K562 (cell line): Measurements from ENCODE around the gene DLX2. TPM values are rescaled to one million over a fixed set of nuclear protein-coding genes. Genes with fewer than 3 reads are reported as not detected.

Source experiments
- CHD2 ChIP-seq: IDR thresholded peaks from 2 replicates; pipeline ENCODE4 v1.6.1; 2011; ENCODE audit warnings: low read depth, low read length
- CTBP1 ChIP-seq: fragments of 450-650 bp; IDR thresholded peaks from 2 replicates; pipeline ENCODE4 v1.6.1; 2016; ENCODE audit warnings: borderline replicate concordance
- CXXC5 ChIP-seq: fragments of 250-450 bp; sonication (Bioruptor Pico); IDR thresholded peaks from 2 replicates; pipeline ENCODE4 v1.8.0; 2022; ENCODE audit warnings: inconsistent platforms, mild to moderate bottlenecking, moderate library complexity
- GABPB2 ChIP-seq: fragments of 250-450 bp; sonication (Bioruptor Pico); conservative IDR thresholded peaks from 2 replicates; pipeline ENCODE4 v1.5.1; 2021; ENCODE audit warnings: mild to moderate bottlenecking
- POLR3A ChIP-seq: IDR thresholded peaks from 2 replicates; pipeline ENCODE4 v1.6.1; 2011; ENCODE audit warnings: borderline replicate concordance, mild to moderate bottlenecking, moderate library complexity; ENCODE audit not compliant: insufficient read length, insufficient read depth; ENCODE audit errors: extremely low read depth
- PRMT5 ChIP-seq: sonication (generic); formaldehyde crosslinking; IDR thresholded peaks from 2 replicates; pipeline ENCODE4 v1.5.0; 2020; ENCODE audit warnings: missing genetic modification reagents
- RBM39 ChIP-seq: fragments of 200-400 bp; formaldehyde crosslinking; optimal IDR thresholded peaks from 2 replicates; pipeline ENCODE3; 2018; ENCODE audit warnings: low read depth, low read length
- RFX7 ChIP-seq: fragments of 250-450 bp; sonication (Bioruptor Pico); IDR thresholded peaks from 2 replicates; pipeline ENCODE4 v1.5.1; 2021; ENCODE audit warnings: mild to moderate bottlenecking
- ZNF668 ChIP-seq: fragments of 250-450 bp; sonication (Bioruptor Pico); IDR thresholded peaks from 2 replicates; pipeline ENCODE4 v1.8.0; 2022; ENCODE audit warnings: mild to moderate bottlenecking, inconsistent platforms
- ZNF766 ChIP-seq: fragments of 200-800 bp; sonication (Bioruptor generic); conservative IDR thresholded peaks from 2 replicates; pipeline ENCODE4 v1.6.1; 2016; ENCODE audit warnings: missing genetic modification characterization, missing compliant biosample characterization
- ZNF780A ChIP-seq: fragments of 250-450 bp; sonication (Bioruptor Pico); IDR thresholded peaks from 2 replicates; pipeline ENCODE4 v1.5.0; 2021; ENCODE audit warnings: mild to moderate bottlenecking
- polyA plus RNA-seq, 8 experiments: library from polyadenylated mRNA; depleted of rRNA in 4 of 8; stranded (reverse) in 5 of 8; unstranded in 3 of 8; fragments of >200 nt; fragmentation: Nextera tagmentation in 2 of 8; fragmentation: Illumina TruSeq in 1 of 8; extraction: Ambion mirVana in 2 of 8; extraction: Trizol in 1 of 8; gene quantifications; 2 replicates each; pipeline versions ENCODE4 v1.2.1 to v1.2.3, GENCODE V29; 2011 to 2014; ENCODE audit warnings: inconsistent platforms in 1 of 8, missing spikeins in 1 of 8
- total RNA-seq, 7 experiments: library from RNA; depleted of rRNA in 6 of 7; stranded (reverse); fragments of >200 nt in 6 of 7; fragmentation: Illumina TruSeq in 2 of 7; extraction: Trizol in 2 of 7; gene quantifications; 2 replicates each; pipeline versions ENCODE4 v1.2.1 to v1.2.3, GENCODE V29; 2011 to 2021; ENCODE audit warnings: low replicate concordance in 1 of 7
- TF ChIP-seq, protein P1 (sequence below): fragments of 450-650 bp; IDR thresholded peaks from 2 replicates; pipeline ENCODE4 v1.6.1; 2018; ENCODE audit not compliant: partially characterized antibody
- TF ChIP-seq, protein P2 (sequence below): fragments of 250-450 bp; sonication (Bioruptor Pico); IDR thresholded peaks from 2 replicates; pipeline ENCODE4 v1.8.0; 2022; ENCODE audit warnings: moderate library complexity, mild to moderate bottlenecking, inconsistent platforms
- TF ChIP-seq, protein P3 (sequence below): sonication (generic); formaldehyde crosslinking; IDR thresholded peaks from 2 replicates; pipeline ENCODE4 v1.8.0; 2022; ENCODE audit warnings: missing genetic modification reagents, mild to moderate bottlenecking, moderate library complexity, borderline replicate concordance
- TF ChIP-seq, protein P4 (sequence below): sonication (generic); formaldehyde crosslinking; IDR thresholded peaks from 2 replicates; pipeline ENCODE4 v1.8.0; 2022; ENCODE audit warnings: mild to moderate bottlenecking, missing genetic modification reagents, borderline replicate concordance
- TF ChIP-seq, protein P5 (sequence below): fragments of 200-400 bp; formaldehyde crosslinking; IDR thresholded peaks from 2 replicates; pipeline ENCODE4 v1.6.1; 2017; ENCODE audit warnings: mild to moderate bottlenecking, low read depth, low read length, moderate library complexity
- TF ChIP-seq, protein P6 (sequence below): fragments of 450-650 bp; formaldehyde crosslinking; IDR thresholded peaks from 2 replicates; pipeline ENCODE4 v1.4.0; 2020; ENCODE audit warnings: mild to moderate bottlenecking, moderate library complexity

The DLX2 gene
- total and polyA plus RNA-seq, 9 of the 15 experiments (the other 6 are each of a cell fraction or from before 2014, with no cell fraction given), result 0.14 to 4.3 (median 0.86) TPM

DNA sequence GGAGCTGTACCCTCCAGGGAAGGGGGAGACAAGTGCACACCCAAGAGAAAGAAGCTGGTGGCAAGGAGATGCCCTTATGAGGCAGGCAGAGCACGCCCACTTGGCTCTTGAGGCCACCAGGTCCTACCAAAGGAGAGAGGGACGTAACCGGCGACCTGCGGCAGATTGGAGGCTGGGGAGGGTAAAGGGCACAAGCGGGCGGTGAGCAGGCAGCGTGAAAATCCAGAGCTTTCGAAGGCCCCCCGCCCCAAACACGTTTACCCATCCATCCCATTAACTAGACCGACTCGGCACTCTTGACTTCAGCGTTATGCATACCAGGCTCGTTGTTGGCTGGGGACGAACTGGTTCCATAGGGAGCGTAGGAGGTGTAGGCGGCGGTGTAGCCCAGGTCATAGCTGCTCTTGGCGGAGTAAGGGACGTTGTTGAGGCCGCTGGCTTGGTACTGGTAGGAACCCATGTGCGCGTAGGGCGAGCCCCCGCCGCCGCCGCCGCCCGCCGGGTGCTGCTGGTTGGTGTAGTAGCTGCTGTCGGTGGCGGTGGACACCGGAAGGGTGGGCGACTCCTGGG lies 794 bp downstream of the DLX2 start (continued):
- TF ChIP-seq, protein P1, sequence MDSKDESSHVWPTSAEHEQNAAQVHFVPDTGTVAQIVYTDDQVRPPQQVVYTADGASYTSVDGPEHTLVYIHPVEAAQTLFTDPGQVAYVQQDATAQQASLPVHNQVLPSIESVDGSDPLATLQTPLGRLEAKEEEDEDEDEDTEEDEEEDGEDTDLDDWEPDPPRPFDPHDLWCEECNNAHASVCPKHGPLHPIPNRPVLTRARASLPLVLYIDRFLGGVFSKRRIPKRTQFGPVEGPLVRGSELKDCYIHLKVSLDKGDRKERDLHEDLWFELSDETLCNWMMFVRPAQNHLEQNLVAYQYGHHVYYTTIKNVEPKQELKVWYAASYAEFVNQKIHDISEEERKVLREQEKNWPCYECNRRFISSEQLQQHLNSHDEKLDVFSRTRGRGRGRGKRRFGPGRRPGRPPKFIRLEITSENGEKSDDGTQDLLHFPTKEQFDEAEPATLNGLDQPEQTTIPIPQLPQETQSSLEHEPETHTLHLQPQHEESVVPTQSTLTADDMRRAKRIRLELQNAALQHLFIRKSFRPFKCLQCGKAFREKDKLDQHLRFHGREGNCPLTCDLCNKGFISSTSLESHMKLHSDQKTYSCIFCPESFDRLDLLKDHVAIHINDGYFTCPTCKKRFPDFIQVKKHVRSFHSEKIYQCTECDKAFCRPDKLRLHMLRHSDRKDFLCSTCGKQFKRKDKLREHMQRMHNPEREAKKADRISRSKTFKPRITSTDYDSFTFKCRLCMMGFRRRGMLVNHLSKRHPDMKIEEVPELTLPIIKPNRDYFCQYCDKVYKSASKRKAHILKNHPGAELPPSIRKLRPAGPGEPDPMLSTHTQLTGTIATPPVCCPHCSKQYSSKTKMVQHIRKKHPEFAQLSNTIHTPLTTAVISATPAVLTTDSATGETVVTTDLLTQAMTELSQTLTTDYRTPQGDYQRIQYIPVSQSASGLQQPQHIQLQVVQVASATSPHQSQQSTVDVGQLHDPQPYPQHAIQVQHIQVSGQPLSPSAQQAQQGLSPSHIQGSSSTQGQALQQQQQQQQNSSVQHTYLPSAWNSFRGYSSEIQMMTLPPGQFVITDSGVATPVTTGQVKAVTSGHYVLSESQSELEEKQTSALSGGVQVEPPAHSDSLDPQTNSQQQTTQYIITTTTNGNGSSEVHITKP, result no peak
- TF ChIP-seq ZNF668 (CRISPR knock-in tag) (no peak), RFX7 (no peak), CTBP1 (0 out of 2 replicates have a peak, but pooled peaks have one; percentile 9), ZNF780A (no peak), CXXC5 (no peak; the same call in none of the 2 replicates), CHD2 (no peak), GABPB2 (CRISPR knock-in tag) (no peak), POLR3A (no peak), RBM39 (no peak), ZNF766 (CRISPR knock-in tag) (no peak), PRMT5 (CRISPR knock-in tag) (no peak)
- TF ChIP-seq, protein P2, sequence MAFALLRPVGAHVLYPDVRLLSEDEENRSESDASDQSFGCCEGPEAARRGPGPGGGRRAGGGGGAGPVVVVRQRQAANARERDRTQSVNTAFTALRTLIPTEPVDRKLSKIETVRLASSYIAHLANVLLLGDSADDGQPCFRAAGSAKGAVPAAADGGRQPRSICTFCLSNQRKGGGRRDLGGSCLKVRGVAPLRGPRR (CRISPR knock-in tag), result no peak
- TF ChIP-seq, protein P3, sequence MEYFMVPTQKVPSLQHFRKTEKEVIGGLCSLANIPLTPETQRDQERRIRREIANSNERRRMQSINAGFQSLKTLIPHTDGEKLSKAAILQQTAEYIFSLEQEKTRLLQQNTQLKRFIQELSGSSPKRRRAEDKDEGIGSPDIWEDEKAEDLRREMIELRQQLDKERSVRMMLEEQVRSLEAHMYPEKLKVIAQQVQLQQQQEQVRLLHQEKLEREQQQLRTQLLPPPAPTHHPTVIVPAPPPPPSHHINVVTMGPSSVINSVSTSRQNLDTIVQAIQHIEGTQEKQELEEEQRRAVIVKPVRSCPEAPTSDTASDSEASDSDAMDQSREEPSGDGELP (CRISPR knock-in tag), result no peak
- TF ChIP-seq, protein P4, sequence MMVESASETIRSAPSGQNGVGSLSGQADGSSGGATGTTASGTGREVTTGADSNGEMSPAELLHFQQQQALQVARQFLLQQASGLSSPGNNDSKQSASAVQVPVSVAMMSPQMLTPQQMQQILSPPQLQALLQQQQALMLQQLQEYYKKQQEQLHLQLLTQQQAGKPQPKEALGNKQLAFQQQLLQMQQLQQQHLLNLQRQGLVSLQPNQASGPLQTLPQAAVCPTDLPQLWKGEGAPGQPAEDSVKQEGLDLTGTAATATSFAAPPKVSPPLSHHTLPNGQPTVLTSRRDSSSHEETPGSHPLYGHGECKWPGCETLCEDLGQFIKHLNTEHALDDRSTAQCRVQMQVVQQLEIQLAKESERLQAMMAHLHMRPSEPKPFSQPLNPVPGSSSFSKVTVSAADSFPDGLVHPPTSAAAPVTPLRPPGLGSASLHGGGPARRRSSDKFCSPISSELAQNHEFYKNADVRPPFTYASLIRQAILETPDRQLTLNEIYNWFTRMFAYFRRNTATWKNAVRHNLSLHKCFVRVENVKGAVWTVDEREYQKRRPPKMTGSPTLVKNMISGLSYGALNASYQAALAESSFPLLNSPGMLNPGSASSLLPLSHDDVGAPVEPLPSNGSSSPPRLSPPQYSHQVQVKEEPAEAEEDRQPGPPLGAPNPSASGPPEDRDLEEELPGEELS, result no peak; the same call in 1 of the 2 replicates
- TF ChIP-seq, protein P5, sequence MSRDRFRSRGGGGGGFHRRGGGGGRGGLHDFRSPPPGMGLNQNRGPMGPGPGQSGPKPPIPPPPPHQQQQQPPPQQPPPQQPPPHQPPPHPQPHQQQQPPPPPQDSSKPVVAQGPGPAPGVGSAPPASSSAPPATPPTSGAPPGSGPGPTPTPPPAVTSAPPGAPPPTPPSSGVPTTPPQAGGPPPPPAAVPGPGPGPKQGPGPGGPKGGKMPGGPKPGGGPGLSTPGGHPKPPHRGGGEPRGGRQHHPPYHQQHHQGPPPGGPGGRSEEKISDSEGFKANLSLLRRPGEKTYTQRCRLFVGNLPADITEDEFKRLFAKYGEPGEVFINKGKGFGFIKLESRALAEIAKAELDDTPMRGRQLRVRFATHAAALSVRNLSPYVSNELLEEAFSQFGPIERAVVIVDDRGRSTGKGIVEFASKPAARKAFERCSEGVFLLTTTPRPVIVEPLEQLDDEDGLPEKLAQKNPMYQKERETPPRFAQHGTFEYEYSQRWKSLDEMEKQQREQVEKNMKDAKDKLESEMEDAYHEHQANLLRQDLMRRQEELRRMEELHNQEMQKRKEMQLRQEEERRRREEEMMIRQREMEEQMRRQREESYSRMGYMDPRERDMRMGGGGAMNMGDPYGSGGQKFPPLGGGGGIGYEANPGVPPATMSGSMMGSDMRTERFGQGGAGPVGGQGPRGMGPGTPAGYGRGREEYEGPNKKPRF, result no peak
- TF ChIP-seq, protein P6, sequence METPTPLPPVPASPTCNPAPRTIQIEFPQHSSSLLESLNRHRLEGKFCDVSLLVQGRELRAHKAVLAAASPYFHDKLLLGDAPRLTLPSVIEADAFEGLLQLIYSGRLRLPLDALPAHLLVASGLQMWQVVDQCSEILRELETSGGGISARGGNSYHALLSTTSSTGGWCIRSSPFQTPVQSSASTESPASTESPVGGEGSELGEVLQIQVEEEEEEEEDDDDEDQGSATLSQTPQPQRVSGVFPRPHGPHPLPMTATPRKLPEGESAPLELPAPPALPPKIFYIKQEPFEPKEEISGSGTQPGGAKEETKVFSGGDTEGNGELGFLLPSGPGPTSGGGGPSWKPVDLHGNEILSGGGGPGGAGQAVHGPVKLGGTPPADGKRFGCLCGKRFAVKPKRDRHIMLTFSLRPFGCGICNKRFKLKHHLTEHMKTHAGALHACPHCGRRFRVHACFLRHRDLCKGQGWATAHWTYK (CRISPR knock-in tag), result no peak
